Measurements from ENCODE around the gene BMPR1B.

BMPR1B gene

GRCh38 chr4:94912606-94913005, 154.9 kb downstream of the BMPR1B start:
- no peak for DNase-seq (ENCODE audit: low read depth)
- H3K4me3 ChIP-seq (ENCODE audit: low read depth, low read length): no peak overlapping the region
- no peak for TF ChIP-seq CTCF (IDR thresholded peaks at IDR 0.05; ENCODE audit: insufficient read depth, low read depth, low read length, missing control alignments)

- H3K4me3 ChIP-seq (ENCODE audit: low read depth, low read length): no peak overlapping the region
- TF ChIP-seq CTCF (IDR thresholded peaks at IDR 0.05; ENCODE audit: insufficient read depth, low read depth, low read length, missing control alignments): no peak
- no peak for DNase-seq (ENCODE audit: low read depth)
Measured at GRCh38 chr4:94913316-94913715, 155.6 kb downstream of the BMPR1B start.

GRCh38 chr4:94917146-94917545, 159.4 kb downstream of the BMPR1B start:
- H3K4me3 ChIP-seq (ENCODE audit: low read depth, low read length): no peak overlapping the region
- no peak for DNase-seq (ENCODE audit: low read depth)
- TF ChIP-seq CTCF (IDR thresholded peaks at IDR 0.05; ENCODE audit: insufficient read depth, low read depth, low read length, missing control alignments): no peak

- no peak overlapping the region for H3K4me3 ChIP-seq (ENCODE audit: low read depth, low read length)
- no peak for DNase-seq (ENCODE audit: low read depth)
- no peak for TF ChIP-seq CTCF (IDR thresholded peaks at IDR 0.05; ENCODE audit: insufficient read depth, low read depth, low read length, missing control alignments)
Measured at GRCh38 chr4:94918543-94918942, 160.8 kb downstream of the BMPR1B start.

GRCh38 chr4:94920369-94920768, 162.6 kb downstream of the BMPR1B start:
- no peak for TF ChIP-seq CTCF (IDR thresholded peaks at IDR 0.05; ENCODE audit: insufficient read depth, low read depth, low read length, missing control alignments)
- H3K4me3 ChIP-seq (ENCODE audit: low read depth, low read length): no peak overlapping the region
- DNase-seq (ENCODE audit: low read depth): no peak

GRCh38 chr4:94924566-94924965, 166.8 kb downstream of the BMPR1B start:
- TF ChIP-seq CTCF (IDR thresholded peaks at IDR 0.05; ENCODE audit: insufficient read depth, low read depth, low read length, missing control alignments): no peak
- no peak overlapping the region for H3K4me3 ChIP-seq (ENCODE audit: low read depth, low read length)
- DNase-seq (ENCODE audit: low read depth): no peak

GRCh38 chr4:94925764-94926347, 168.1 kb downstream of the BMPR1B start:
- TF ChIP-seq CTCF (IDR thresholded peaks at IDR 0.05; ENCODE audit: insufficient read depth, low read depth, low read length, missing control alignments): no peak
- H3K4me3 ChIP-seq (ENCODE audit: low read depth, low read length): no peak overlapping the region
- DNase-seq (ENCODE audit: low read depth): no peak

Data from GM12865 (cell line).